Immature natural killer cell (primary cell): ENCODE results near the gene OR2Y1. TPM values are rescaled to one million over a fixed set of nuclear protein-coding genes. Genes with fewer than 3 reads are reported as not detected.
A peak's percentile ranks its signal among the peaks of the same experiment; 100 is the strongest.
"Not testable (repeated sequence)": the region's sequence is repeated elsewhere in the genome, so short reads cannot be mapped to it uniquely, and the experiment has no call there.

Source experiments
- DNase-seq, 3 donors: peaks; one replicate each; pipeline ENCODE4 v3.0.0; 2022; ENCODE audit warnings: mixed read lengths in 1 of 3
- H3K27ac Mint-ChIP-seq, 6 donors: one replicate each; pipeline ENCODE4 v1.8.0; 2020; ENCODE audit warnings: mixed read lengths in 6 of 6, mild to moderate bottlenecking in 5 of 6, inconsistent platforms in 4 of 6, moderate library complexity in 3 of 6
- H3K27me3 Mint-ChIP-seq, 3 donors: one replicate each; pipeline ENCODE4 v1.8.0; 2020 to 2021; ENCODE audit warnings: low read depth in 3 of 3, mild to moderate bottlenecking in 3 of 3, mixed read lengths in 3 of 3, moderate library complexity in 3 of 3, inconsistent platforms in 1 of 3
- H3K36me3 Mint-ChIP-seq, 3 donors: one replicate each; pipeline ENCODE4 v1.8.0; 2020; ENCODE audit warnings: mixed read lengths in 3 of 3, inconsistent platforms in 2 of 3, mild to moderate bottlenecking in 2 of 3
- H3K4me1 Mint-ChIP-seq, 2 donors: one replicate each; pipeline ENCODE4 v1.8.0; 2020; ENCODE audit warnings: inconsistent platforms in 2 of 2, mild to moderate bottlenecking in 2 of 2, mixed read lengths in 2 of 2, moderate library complexity in 1 of 2
- H3K4me3 Mint-ChIP-seq, 5 donors: one replicate each; pipeline ENCODE4 v1.8.0; 2020; ENCODE audit warnings: mild to moderate bottlenecking in 5 of 5, mixed read lengths in 5 of 5, inconsistent platforms in 3 of 5, moderate library complexity in 3 of 5
- H3K9me3 Mint-ChIP-seq, 6 donors: one replicate each; pipeline ENCODE4 v1.8.0; 2020; ENCODE audit warnings: mild to moderate bottlenecking in 6 of 6, mixed read lengths in 6 of 6, inconsistent platforms in 4 of 6, moderate library complexity in 3 of 6
- polyA plus RNA-seq, 3 donors: library from polyadenylated mRNA; unstranded; fragments of 300-500 nt; fragmentation: Illumina TruSeq; gene quantifications; one replicate each; pipeline ENCODE4 v1.2.3, GENCODE V29; 2021

OR2Y1 gene
- polyA plus RNA-seq, 3 donors from 2014 or later, result not detected

- peak overlapping the region in 2 of 6 donors; percentile 31 to 50 for H3K27ac Mint-ChIP-seq
- H3K4me3 Mint-ChIP-seq, result peak overlapping the region in 1 of 5 donors; percentile 12
- no peak for DNase-seq
- peaks cover 0 to 13% (median 2%) of the 10 kb centered on the region in 3 donors for H3K27me3 Mint-ChIP-seq
- no peaks in the 10 kb centered on the region for H3K9me3 Mint-ChIP-seq
- peaks cover 29 to 31% of the 10 kb centered on the region in 2 donors for H3K4me1 Mint-ChIP-seq
- no peaks in the 10 kb centered on the region for H3K36me3 Mint-ChIP-seq
These were observed 20.1 kb downstream of the OR2Y1 start for GRCh38 chr5:180719781-180720180.

GRCh38 chr5:180718810-180719453, 20.9 kb downstream of the OR2Y1 start:
- peak; percentile 15 to 33 (median 30) for DNase-seq
- Mint-ChIP-seq H3K4me3 (peak overlapping the region in 1 of 5 donors; percentile 0), H3K27ac (peak overlapping the region in 1 of 6 donors; percentile 79), H3K36me3 (no peaks in the 10 kb centered on the region), H3K27me3 (peaks cover 0 to 18% (median 3%) of the 10 kb centered on the region in 3 donors), H3K9me3 (no peaks in the 10 kb centered on the region), H3K4me1 (peaks cover 29 to 31% of the 10 kb centered on the region in 2 donors)

- Mint-ChIP-seq H3K4me1 (peaks cover 29 to 31% of the 10 kb centered on the region in 2 donors), H3K9me3 (no peaks in the 10 kb centered on the region), H3K4me3 (peak overlapping the region in 1 of 5 donors; percentile 20), H3K27me3 (peaks cover 0 to 25% (median 1%) of the 10 kb centered on the region in 3 donors), H3K27ac (peak overlapping the region in 3 of 6 donors; percentile 3 to 50 (median 6)), H3K36me3 (peaks cover 0 to 4% (median 4%) of the 10 kb centered on the region in 3 donors)
- DNase-seq, result no peak
These were observed 21.9 kb downstream of the OR2Y1 start for GRCh38 chr5:180717989-180718388.

GRCh38 chr5:180704362-180704761, 35.5 kb downstream of the OR2Y1 start:
- H3K9me3 Mint-ChIP-seq, result peaks cover 0 to 14% (median 4%) of the 10 kb centered on the region in 6 donors
- no peaks in the 10 kb centered on the region for H3K4me1 Mint-ChIP-seq
- H3K36me3 Mint-ChIP-seq, result peaks cover 0 to 3% (median 3%) of the 10 kb centered on the region in 3 donors
- H3K4me3 Mint-ChIP-seq, result no peak overlapping the region
- no peak for DNase-seq
- H3K27ac Mint-ChIP-seq, result no peak overlapping the region
- H3K27me3 Mint-ChIP-seq, result peaks cover 3 to 6% (median 6%) of the 10 kb centered on the region in 3 donors

DNA sequence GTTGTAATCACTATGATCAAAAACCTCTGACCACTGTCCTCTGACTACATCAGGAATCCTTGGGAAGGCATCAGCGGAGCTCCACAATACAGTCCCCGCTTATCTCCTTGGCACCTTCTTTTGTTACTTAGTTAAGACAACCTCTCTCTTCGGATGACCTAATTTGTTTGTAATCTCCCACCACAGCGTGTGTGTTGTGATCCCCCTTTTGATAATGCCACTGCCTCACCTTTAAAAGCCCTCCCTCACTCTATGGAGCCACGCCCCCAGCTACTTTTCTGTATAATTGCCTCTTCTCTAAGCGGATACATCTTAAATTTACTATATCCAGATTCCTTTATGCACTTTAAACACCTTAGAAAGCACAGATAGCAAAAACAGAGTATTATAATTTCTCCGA, 35.9 kb downstream of the OR2Y1 start:
- no peak for DNase-seq
- Mint-ChIP-seq H3K4me3 (no peak overlapping the region), H3K4me1 (no peaks in the 10 kb centered on the region), H3K9me3 (peaks cover 0 to 14% (median 4%) of the 10 kb centered on the region in 6 donors), H3K27me3 (peaks cover 3 to 6% (median 5%) of the 10 kb centered on the region in 3 donors), H3K36me3 (peaks cover 0 to 3% (median 3%) of the 10 kb centered on the region in 3 donors), H3K27ac (no peak overlapping the region)

- H3K4me3 Mint-ChIP-seq, DNase-seq, H3K4me1 Mint-ChIP-seq, H3K27me3 Mint-ChIP-seq, H3K27ac Mint-ChIP-seq, H3K36me3 Mint-ChIP-seq: not testable (repeated sequence)
- H3K9me3 Mint-ChIP-seq, result peaks cover 0 to 14% (median 4%) of the 10 kb centered on the region in 6 donors
These were observed 36.5 kb downstream of the OR2Y1 start for GRCh38 chr5:180703371-180703770.

DNA sequence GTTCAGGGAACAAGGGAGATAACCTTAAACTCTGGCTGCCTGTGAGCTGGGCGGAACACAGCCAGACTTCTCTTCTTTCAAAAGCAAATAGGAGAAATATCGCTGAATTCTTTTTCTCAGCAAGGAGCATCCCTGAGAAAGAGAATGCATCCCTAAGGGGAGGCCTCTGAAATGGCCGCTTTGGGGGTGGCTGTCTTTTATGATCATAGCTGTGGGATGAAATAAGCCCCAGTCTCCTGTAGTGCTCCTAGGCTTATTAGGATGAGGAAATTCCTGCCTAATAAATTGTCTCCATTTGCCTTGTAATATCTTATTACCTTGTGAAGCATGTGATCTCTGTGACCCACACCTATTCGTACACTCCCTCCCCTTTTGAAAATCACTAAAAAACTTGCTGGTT, 39.4 kb downstream of the OR2Y1 start:
- DNase-seq, H3K4me1 Mint-ChIP-seq, H3K36me3 Mint-ChIP-seq, H3K4me3 Mint-ChIP-seq, H3K27ac Mint-ChIP-seq: not testable (repeated sequence)
- peaks cover 1 to 11% (median 6%) of the 10 kb centered on the region in 3 donors for H3K27me3 Mint-ChIP-seq
- peaks cover 0 to 14% (median 4%) of the 10 kb centered on the region in 6 donors for H3K9me3 Mint-ChIP-seq

DNA sequence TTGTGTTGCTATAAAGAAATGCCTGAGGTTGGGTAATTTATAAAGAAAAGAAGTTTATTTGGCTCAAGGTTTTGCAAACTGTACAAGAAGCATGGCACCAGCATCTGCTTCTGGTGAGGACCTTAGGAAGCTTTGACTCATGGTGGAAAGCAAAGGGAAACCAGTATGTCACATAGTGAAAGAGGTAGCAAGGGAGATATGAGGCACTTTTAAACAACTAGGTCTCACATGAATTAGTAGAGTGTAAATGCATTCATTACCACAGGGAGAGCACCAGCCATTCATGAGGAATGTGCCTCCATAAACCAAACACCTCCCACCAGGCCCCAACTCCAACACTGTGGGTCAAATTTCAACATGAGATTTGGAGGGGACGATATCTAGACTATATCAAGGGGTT, 40.8 kb downstream of the OR2Y1 start:
- no peak for DNase-seq
- Mint-ChIP-seq H3K4me3 (no peak overlapping the region), H3K27me3 (peaks cover under 1 to 17% (median 6%) of the 10 kb centered on the region in 3 donors), H3K27ac (no peak overlapping the region), H3K4me1 (no peaks in the 10 kb centered on the region), H3K9me3 (peaks cover 0 to 14% (median 4%) of the 10 kb centered on the region in 6 donors), H3K36me3 (peaks cover 0 to 3% (median 3%) of the 10 kb centered on the region in 3 donors)

DNA sequence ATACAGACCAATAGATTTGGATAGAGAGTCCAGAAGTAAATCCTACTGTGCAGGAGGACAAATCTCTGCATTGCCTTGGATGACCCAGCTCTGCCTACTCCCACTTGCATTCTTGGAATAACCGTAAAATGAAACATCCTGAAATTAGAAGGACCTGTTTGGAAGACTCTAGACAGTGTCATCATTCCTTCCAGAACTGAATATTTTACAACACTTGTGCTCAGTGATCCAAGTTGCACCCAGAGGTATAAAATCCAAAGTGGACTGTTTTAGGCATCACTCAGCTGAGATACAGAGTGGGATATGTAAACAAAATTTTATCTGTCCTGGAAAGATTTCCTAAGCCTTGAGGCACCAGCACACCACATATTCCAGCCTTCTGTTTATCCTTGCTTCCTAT, 43.7 kb downstream of the OR2Y1 start:
- Mint-ChIP-seq H3K4me1 (peaks cover 4 to 9% of the 10 kb centered on the region in 2 donors), H3K27ac (no peak overlapping the region), H3K9me3 (peaks cover 0 to 11% (median 2%) of the 10 kb centered on the region in 6 donors), H3K27me3 (peaks cover 1 to 16% (median 8%) of the 10 kb centered on the region in 3 donors), H3K4me3 (no peak overlapping the region), H3K36me3 (peaks cover 0 to 3% (median 0%) of the 10 kb centered on the region in 3 donors)
- DNase-seq, result no peak

- no peaks in the 10 kb centered on the region for H3K36me3 Mint-ChIP-seq
- peaks cover 1 to 22% (median 8%) of the 10 kb centered on the region in 3 donors for H3K27me3 Mint-ChIP-seq
- no peak overlapping the region for H3K27ac Mint-ChIP-seq
- H3K9me3 Mint-ChIP-seq, result no peaks in the 10 kb centered on the region
- peaks cover 31 to 36% of the 10 kb centered on the region in 2 donors for H3K4me1 Mint-ChIP-seq
- no peak for DNase-seq
- H3K4me3 Mint-ChIP-seq, result no peak overlapping the region
These were observed 47.4 kb downstream of the OR2Y1 start for GRCh38 chr5:180692429-180692828.

GRCh38 chr5:180691046-180691445, 48.8 kb downstream of the OR2Y1 start:
- H3K9me3 Mint-ChIP-seq, result no peaks in the 10 kb centered on the region
- no peaks in the 10 kb centered on the region for H3K36me3 Mint-ChIP-seq
- H3K27me3 Mint-ChIP-seq, result peaks cover 1 to 17% (median 8%) of the 10 kb centered on the region in 3 donors
- H3K4me1 Mint-ChIP-seq, result peaks cover 31 to 36% of the 10 kb centered on the region in 2 donors
- no peak for DNase-seq
- no peak overlapping the region for H3K4me3 Mint-ChIP-seq
- H3K27ac Mint-ChIP-seq, result peak overlapping the region in 2 of 6 donors; percentile 12 to 17

DNA sequence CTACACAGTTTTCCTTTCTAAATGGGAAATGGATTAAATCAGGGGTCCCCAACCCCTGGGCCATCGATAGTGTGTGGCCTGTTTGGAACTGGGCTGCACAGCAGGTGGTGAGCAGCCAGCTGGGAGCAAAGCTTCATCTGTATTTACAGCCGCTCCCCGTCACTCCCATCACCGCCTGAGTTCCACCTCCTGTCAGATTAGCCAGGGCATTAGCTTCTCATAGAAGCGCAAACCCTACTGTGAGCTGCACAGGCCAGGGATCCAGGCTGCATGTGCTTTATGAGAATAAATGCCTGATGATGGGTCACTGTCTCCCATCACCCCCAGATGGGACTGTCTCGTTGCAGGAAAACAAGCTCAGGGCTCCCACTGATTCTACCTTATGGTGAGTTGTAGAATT, 49.3 kb downstream of the OR2Y1 start:
- peak overlapping the region in 3 of 6 donors; percentile 23 to 79 (median 37) for H3K27ac Mint-ChIP-seq

GRCh38 chr5:180689775-180690174, 50.1 kb downstream of the OR2Y1 start:
- Mint-ChIP-seq H3K4me3 (peak overlapping the region; percentile 60 to 76 (median 70)), H3K27me3 (peaks cover 1 to 14% (median 8%) of the 10 kb centered on the region in 3 donors), H3K9me3 (no peaks in the 10 kb centered on the region), H3K27ac (peak overlapping the region; percentile 60 to 93 (median 77)), H3K36me3 (no peaks in the 10 kb centered on the region), H3K4me1 (peaks cover 31 to 36% of the 10 kb centered on the region in 2 donors)
- no peak for DNase-seq

More for the DNA sequence above, 49.3 kb downstream of the OR2Y1 start:
- no peak for DNase-seq
- Mint-ChIP-seq H3K36me3 (no peaks in the 10 kb centered on the region), H3K4me1 (peaks cover 31 to 36% of the 10 kb centered on the region in 2 donors), H3K27me3 (peaks cover 1 to 16% (median 8%) of the 10 kb centered on the region in 3 donors), H3K9me3 (no peaks in the 10 kb centered on the region), H3K4me3 (no peak overlapping the region)
